WERI-Rb-1 (cell line): ENCODE measurements around the gene PRMT2.

Source experiments
- DNase-seq: peaks from one replicate; pipeline ENCODE4 v3.0.0-alpha.2; 2020
- H3K27ac ChIP-seq: fragments of 250-450 bp; sonication (Bioruptor Pico); 2 replicates; pipeline ENCODE4 v1.5.1; 2020; ENCODE audit warnings: mild to moderate bottlenecking, moderate library complexity
- H3K27me3 ChIP-seq: fragments of 250-450 bp; sonication (Bioruptor Pico); 2 replicates; pipeline ENCODE4 v1.5.1; 2021; ENCODE audit warnings: mild to moderate bottlenecking, low read depth, moderate library complexity; ENCODE audit not compliant: insufficient read depth, severe bottlenecking
- H3K36me3 ChIP-seq: fragments of 250-450 bp; sonication (Bioruptor Pico); 2 replicates; pipeline ENCODE4 v1.5.1; 2020; ENCODE audit warnings: mild to moderate bottlenecking, moderate library complexity
- H3K4me3 ChIP-seq: 2 replicates; pipeline ENCODE4 v1.5.1; 2011; ENCODE audit warnings: low read depth, mild to moderate bottlenecking, control low read depth, low read length
- H3K9me3 ChIP-seq: fragments of 250-450 bp; sonication (Bioruptor Pico); 2 replicates; pipeline ENCODE4 v1.5.1; 2021; ENCODE audit warnings: mild to moderate bottlenecking, moderate library complexity; ENCODE audit not compliant: severe bottlenecking
- CTCF ChIP-seq: IDR thresholded peaks from 2 replicates; pipeline ENCODE4 v1.5.1; 2011; ENCODE audit warnings: low read depth, mild to moderate bottlenecking, control low read depth, inconsistent platforms, low read length

The PRMT2 gene

GRCh38 chr21:46655230-46655629 is 19.8 kb downstream of the PRMT2 start:
- Histone ChIP-seq H3K27ac (no peak overlapping the region), H3K27me3 (no peaks in the 10 kb centered on the region), H3K4me3 (no peak overlapping the region), H3K9me3 (peaks cover 5% of the 10 kb centered on the region), H3K36me3 (peaks cover 50% of the 10 kb centered on the region)
- TF ChIP-seq CTCF: no peak
- no peak for DNase-seq

- Histone ChIP-seq H3K4me3 (no peak overlapping the region), H3K27me3 (no peaks in the 10 kb centered on the region), H3K36me3 (peaks cover 44% of the 10 kb centered on the region), H3K9me3 (peaks cover 5% of the 10 kb centered on the region), H3K27ac (no peak overlapping the region)
- DNase-seq: no peak
- TF ChIP-seq CTCF: no peak
Observed at GRCh38 chr21:46656820-46657219, 21.3 kb downstream of the PRMT2 start.

- H3K27me3 ChIP-seq: no peaks in the 10 kb centered on the region
- no peak for TF ChIP-seq CTCF
- peaks cover 28% of the 10 kb centered on the region for H3K36me3 ChIP-seq
- H3K4me3 ChIP-seq: no peak overlapping the region
- peaks cover under 1% of the 10 kb centered on the region for H3K9me3 ChIP-seq
- no peak for DNase-seq
- H3K27ac ChIP-seq: no peak overlapping the region; the same call in 1 of the 2 replicates
Observed at GRCh38 chr21:46660505-46660904, 25.0 kb downstream of the PRMT2 start.

- peak; percentile 79 for DNase-seq
- Histone ChIP-seq H3K4me3 (peak overlapping the region; percentile 75), H3K27ac (peak overlapping the region; percentile 86), H3K9me3 (no peaks in the 10 kb centered on the region), H3K36me3 (peaks cover 27% of the 10 kb centered on the region), H3K27me3 (no peaks in the 10 kb centered on the region)
- TF ChIP-seq CTCF: peak; percentile 72
Observed at GRCh38 chr21:46661211-46661625, 25.7 kb downstream of the PRMT2 start.

- H3K9me3 ChIP-seq: no peaks in the 10 kb centered on the region
- H3K27me3 ChIP-seq: no peaks in the 10 kb centered on the region
- peaks cover 24% of the 10 kb centered on the region for H3K36me3 ChIP-seq
- peak overlapping the region; percentile 86 for H3K27ac ChIP-seq
- DNase-seq: no peak
- H3K4me3 ChIP-seq: peak overlapping the region; percentile 75
- TF ChIP-seq CTCF: no peak
Observed at GRCh38 chr21:46661642-46662366, 26.3 kb downstream of the PRMT2 start.

- no peaks in the 10 kb centered on the region for H3K27me3 ChIP-seq
- peaks cover 24% of the 10 kb centered on the region for H3K36me3 ChIP-seq
- no peak overlapping the region for H3K27ac ChIP-seq
- H3K4me3 ChIP-seq: peak overlapping the region; percentile 4; the same call in 1 of the 2 replicates
- DNase-seq: no peak
- H3K9me3 ChIP-seq: no peaks in the 10 kb centered on the region
- TF ChIP-seq CTCF: no peak
Observed at GRCh38 chr21:46662367-46662654, 26.8 kb downstream of the PRMT2 start.
